AG04449 (cell line): ENCODE data around the gene CAMK1.

Experiments used
- CTCF ChIA-PET: fragments of 350-600 bp; formaldehyde crosslinking; extraction: SDS; loops from one replicate; lab custom pipeline; 2021; ENCODE audit warnings: antibody characterized with exemption; lab: Yijun Ruan, JAX
- POLR2A ChIA-PET: fragments of 400-600, 350-600 bp; formaldehyde crosslinking; extraction: SDS; loops from one replicate; lab custom pipeline; 2020; ENCODE audit warnings: antibody characterized with exemption, inconsistent platforms; lab: Yijun Ruan, JAX
- DNase-seq: peaks from one replicate; pipeline ENCODE4 v3.0.0-alpha.2; 2010; ENCODE audit warnings: low read depth, low spot score
- H3K4me3 ChIP-seq: 2 replicates; pipeline ENCODE4 v1.5.1; 2011; ENCODE audit warnings: low read depth, mild to moderate bottlenecking, control low read depth, low read length
- CTCF ChIP-seq: IDR thresholded peaks from one replicate; pipeline ENCODE4 v1.5.1; 2011; ENCODE audit warnings: mild to moderate bottlenecking, moderate library complexity, low read length, control low read depth, inconsistent platforms; ENCODE audit not compliant: insufficient read depth; ENCODE audit errors: missing control alignments

CAMK1 gene

GRCh38 chr3:9785602-9786001, 15.9 kb upstream of the CAMK1 start:
- no peak overlapping the region for H3K4me3 ChIP-seq
- CTCF ChIA-PET = interaction anchor here (1.4 kb wide), 1 partner anchor 70 kb away, joined by 3 read pairs; no protein-coding TSS in a partner anchor
- TF ChIP-seq CTCF = no peak
- POLR2A ChIA-PET = no interaction called here
- DNase-seq = no peak

GRCh38 chr3:9784965-9785364, 15.2 kb upstream of the CAMK1 start:
- ChIA-PET CTCF (no interaction called here), POLR2A (interaction anchor here (1.6 kb wide), 1 partner anchor 8 kb away, joined by 3 read pairs; the partner anchor contains the start of genes ARPC4 and TADA3)
- H3K4me3 ChIP-seq = no peak overlapping the region
- TF ChIP-seq CTCF = no peak
- DNase-seq = no peak

GRCh38 chr3:9783954-9784353, 14.2 kb upstream of the CAMK1 start:
- no peak overlapping the region for H3K4me3 ChIP-seq
- DNase-seq = no peak
- TF ChIP-seq CTCF = no peak
- ChIA-PET POLR2A (interaction anchor here (1.6 kb wide), 1 partner anchor 9 kb away, joined by 3 read pairs; the partner anchor contains the start of genes ARPC4 and TADA3), CTCF (no interaction called here)

- ChIA-PET POLR2A (no interaction called here), CTCF (interaction anchor here (0.6 to 1.9 kb wide), 2 partner anchors 164 to 812 kb away, joined by 3 to 6 read pairs; no protein-coding TSS in a partner anchor)
- no peak for TF ChIP-seq CTCF
- DNase-seq = no peak
- no peak overlapping the region for H3K4me3 ChIP-seq
Observed at GRCh38 chr3:9782770-9783169, 13.0 kb upstream of the CAMK1 start.

GRCh38 chr3:9781978-9782603, 12.3 kb upstream of the CAMK1 start:
- CTCF ChIA-PET = interaction anchor here (1.9 to 2.0 kb wide), 2 partner anchors 9 to 164 kb away, joined by 6 to 7 read pairs; no protein-coding TSS in a partner anchor
- no peak for TF ChIP-seq CTCF
- POLR2A ChIA-PET = interaction anchor here (0.7 to 1.1 kb wide), 3 partner anchors 8 to 12 kb away, joined by 3 read pairs; partner anchors contain the start of genes ARPC4, CAMK1 and TADA3
- H3K4me3 ChIP-seq = no peak overlapping the region
- no peak for DNase-seq

GRCh38 chr3:9781551-9781950, 11.8 kb upstream of the CAMK1 start:
- no peak overlapping the region for H3K4me3 ChIP-seq
- TF ChIP-seq CTCF = no peak
- ChIA-PET CTCF (interaction anchor here (1.9 to 2.0 kb wide), 2 partner anchors 9 to 165 kb away, joined by 6 to 7 read pairs; no protein-coding TSS in a partner anchor), POLR2A (interaction anchor here (0.7 to 1.1 kb wide), 3 partner anchors 9 to 11 kb away, joined by 3 read pairs; partner anchors contain the start of genes ARPC4, CAMK1 and TADA3)
- no peak for DNase-seq
